HFFc6 (cell line): Measurements from ENCODE around the gene MXD3. TPM values are rescaled to one million over a fixed set of nuclear protein-coding genes. Genes with fewer than 3 reads are reported as not detected.

Experiments
- DNase-seq: peaks from one replicate; pipeline ENCODE4 v3.0.0-alpha.2; 2018
- H3K27ac Mint-ChIP-seq: 2 replicates; pipeline ENCODE4 v1.8.0; 2020; ENCODE audit warnings: mild to moderate bottlenecking, mixed read lengths
- H3K27me3 Mint-ChIP-seq: 2 replicates; pipeline ENCODE4 v1.8.0; 2021; ENCODE audit warnings: mild to moderate bottlenecking, moderate library complexity, mixed read lengths; ENCODE audit not compliant: insufficient read depth
- H3K36me3 Mint-ChIP-seq: 2 replicates; pipeline ENCODE4 v1.8.0; 2021; ENCODE audit warnings: low read depth, mixed read lengths
- H3K4me1 Mint-ChIP-seq: 2 replicates; pipeline ENCODE4 v1.8.0; 2020; ENCODE audit warnings: low read depth, mixed read lengths
- H3K4me3 Mint-ChIP-seq: 2 replicates; pipeline ENCODE4 v1.8.0; 2020; ENCODE audit warnings: mild to moderate bottlenecking, moderate library complexity, mixed read lengths
- H3K9me3 Mint-ChIP-seq: 2 replicates; pipeline ENCODE4 v1.8.0; 2020; ENCODE audit warnings: mild to moderate bottlenecking, mixed read lengths
- CTCF ChIP-seq: fragments of 200-600 bp; sonication (generic); IDR thresholded peaks from 2 replicates; pipeline ENCODE4 v1.5.0; 2021; ENCODE audit warnings: antibody characterized with exemption, mild to moderate bottlenecking
- total RNA-seq, 6 experiments: library from RNA; stranded (reverse); fragmentation: NEBNext Ultra II Directional; extraction: Animal tissue kit (Norgen Biotek cat#: 25700); gene quantifications; 2 replicates in 1 of 6; 3 replicates in 5 of 6; pipeline ENCODE4 v1.2.3, GENCODE V29; 2021

MXD3 gene
- total RNA-seq, 6 experiments from 2014 or later: 7.7 to 17.0 (median 15.3) TPM

DNA sequence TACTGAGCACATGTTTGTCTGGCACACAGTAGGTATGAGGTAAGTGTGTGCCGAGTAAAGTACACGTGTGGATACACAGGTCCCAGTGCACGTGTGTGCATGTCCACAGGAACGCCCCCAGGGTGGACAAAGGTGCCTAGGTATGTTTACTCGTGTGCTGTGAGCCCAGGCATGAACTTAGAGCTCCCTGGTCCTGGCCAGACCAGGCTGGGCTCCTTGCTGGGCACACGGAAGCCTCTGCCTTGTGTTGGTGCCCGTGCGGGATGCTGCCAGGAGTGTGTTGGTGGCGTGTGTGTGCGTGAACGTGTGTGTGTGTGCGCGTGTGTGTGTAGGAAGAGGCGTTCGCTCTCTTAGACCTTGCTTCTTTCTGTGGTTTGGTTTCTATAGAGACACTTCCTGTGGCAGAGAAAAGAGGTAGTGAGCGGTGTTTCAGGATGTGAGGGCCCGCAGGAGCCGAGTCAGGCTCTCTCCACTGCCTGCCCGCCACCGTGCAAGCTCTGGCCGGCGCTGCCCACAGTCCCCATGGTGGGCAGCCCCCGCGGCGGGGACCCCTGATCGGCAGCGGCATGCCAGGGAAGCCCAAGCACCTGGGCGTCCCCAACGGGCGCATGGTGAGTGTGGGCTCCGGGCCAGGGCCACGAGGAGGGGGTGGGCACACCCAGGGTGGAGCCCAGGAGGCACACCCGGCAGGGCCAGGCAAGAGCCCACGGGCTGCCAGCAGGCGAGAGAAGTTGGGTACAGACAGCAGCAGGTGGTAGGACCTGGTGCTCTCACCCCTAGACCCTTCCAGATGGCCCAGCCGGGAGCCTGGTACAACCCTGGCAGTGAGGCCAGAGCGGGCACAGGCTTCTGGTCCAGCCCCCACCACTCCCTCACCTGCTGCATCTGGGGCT, 46.0 kb upstream of the MXD3 start, which contains the start of gene RGS14:
TSS of gene RGS14 (plus strand) at position 466 of the 893 bp plus-strand sequence. CDS start at position 567, 101 bp downstream.
- peak; percentile 46 for DNase-seq
- Mint-ChIP-seq H3K27ac (no peak within 1 kb of the TSS), H3K4me1 (no peaks in the 10 kb centered on the region), H3K36me3 (no peaks in the 10 kb centered on the region), H3K4me3 (no peak within 1 kb of the TSS), H3K27me3 (peaks cover 26% of the 10 kb centered on the region), H3K9me3 (no peaks in the 10 kb centered on the region)
- no peak for TF ChIP-seq CTCF

DNA sequence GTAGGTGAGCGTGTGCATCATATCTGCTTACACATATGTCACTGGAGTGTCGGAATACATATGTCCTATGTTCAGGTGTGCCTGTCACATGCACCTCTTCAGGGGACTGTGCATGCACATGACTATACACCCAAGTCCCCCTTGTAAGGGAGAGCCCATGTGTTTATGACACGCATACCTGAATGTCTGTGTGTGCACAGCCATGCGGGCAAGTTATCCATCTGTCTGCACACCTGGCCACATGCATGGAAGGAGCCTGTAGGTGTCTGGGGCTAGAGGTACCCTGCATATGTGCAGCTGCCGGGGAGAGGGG, 45.4 kb upstream of the MXD3 start:
- Mint-ChIP-seq H3K27me3 (peaks cover 26% of the 10 kb centered on the region), H3K4me1 (peaks cover under 1% of the 10 kb centered on the region; the same call in 1 of the 2 replicates), H3K4me3 (no peak overlapping the region), H3K36me3 (no peaks in the 10 kb centered on the region), H3K27ac (no peak overlapping the region), H3K9me3 (no peaks in the 10 kb centered on the region)
- no peak for TF ChIP-seq CTCF
- no peak for DNase-seq

- no peak for TF ChIP-seq CTCF
- DNase-seq: no peak
- H3K4me3 Mint-ChIP-seq: no peak overlapping the region
- peaks cover 26% of the 10 kb centered on the region for H3K27me3 Mint-ChIP-seq
- H3K36me3 Mint-ChIP-seq: no peaks in the 10 kb centered on the region
- peaks cover 4% of the 10 kb centered on the region; the same call in 1 of the 2 replicates for H3K4me1 Mint-ChIP-seq
- H3K9me3 Mint-ChIP-seq: no peaks in the 10 kb centered on the region
- no peak overlapping the region for H3K27ac Mint-ChIP-seq
These were observed 45.0 kb upstream of the MXD3 start for GRCh38 chr5:177356746-177357145.

DNA sequence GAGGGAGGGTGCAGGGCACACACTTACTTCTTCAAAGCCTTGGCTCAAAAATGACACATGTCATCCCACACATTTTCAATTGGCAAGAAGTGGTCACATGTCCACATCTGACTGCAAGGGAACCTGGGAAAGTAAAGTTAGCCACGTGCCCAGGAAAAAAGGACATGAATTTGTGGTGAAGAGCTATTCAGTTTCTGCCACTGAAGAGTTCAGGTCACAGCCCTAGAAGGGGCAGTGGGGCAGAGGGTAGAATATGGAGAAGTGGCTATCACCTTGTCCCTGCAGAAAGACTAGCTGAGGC, 44.1 kb upstream of the MXD3 start:
- no peak for DNase-seq
- no peak for TF ChIP-seq CTCF
- H3K27me3 Mint-ChIP-seq: peaks cover 26% of the 10 kb centered on the region

DNA sequence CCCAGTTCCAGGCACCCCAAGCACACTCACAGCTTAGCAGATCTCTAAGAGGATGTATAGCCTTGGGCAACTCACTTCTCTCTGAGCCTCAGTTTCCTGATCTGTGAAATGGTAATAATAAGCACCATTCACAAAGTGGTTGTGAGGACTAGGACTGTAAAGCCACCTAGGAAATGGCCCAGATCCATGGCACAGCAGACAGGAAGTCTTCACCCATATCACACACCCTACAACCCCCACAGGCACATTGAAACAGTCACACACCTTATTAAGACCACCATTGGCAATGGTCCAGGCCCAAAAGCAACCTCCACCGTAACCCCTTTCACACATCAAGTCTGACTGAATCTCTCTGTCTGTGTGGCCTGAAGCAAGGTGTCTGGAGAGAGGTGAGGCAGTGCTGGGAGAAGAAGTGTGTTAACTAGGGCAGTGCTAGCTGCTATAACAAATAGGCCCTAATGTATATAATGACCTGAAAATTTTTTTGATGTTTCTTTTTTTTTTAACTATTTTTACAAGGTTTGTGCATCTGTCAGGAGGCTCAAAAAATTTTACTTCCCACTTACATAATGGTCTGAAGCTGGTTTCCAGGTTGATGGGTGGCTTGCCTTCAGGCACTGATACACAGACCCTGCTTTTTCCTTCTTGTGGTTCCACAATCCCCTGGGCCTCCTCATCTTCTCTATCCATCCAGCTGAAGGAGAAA, 43.6 kb upstream of the MXD3 start:
- H3K27me3 Mint-ChIP-seq: peaks cover 23% of the 10 kb centered on the region
- DNase-seq: no peak
- no peak overlapping the region for H3K4me3 Mint-ChIP-seq
- H3K9me3 Mint-ChIP-seq: no peaks in the 10 kb centered on the region
- H3K4me1 Mint-ChIP-seq: peaks cover 11% of the 10 kb centered on the region
- H3K27ac Mint-ChIP-seq: no peak overlapping the region
- no peaks in the 10 kb centered on the region for H3K36me3 Mint-ChIP-seq
- no peak for TF ChIP-seq CTCF

More for the DNA sequence above, 44.1 kb upstream of the MXD3 start:
- Mint-ChIP-seq H3K4me1 (peaks cover 5% of the 10 kb centered on the region), H3K36me3 (no peaks in the 10 kb centered on the region), H3K4me3 (no peak overlapping the region), H3K27ac (no peak overlapping the region), H3K9me3 (no peaks in the 10 kb centered on the region)
